H9 (cell line): ENCODE measurements around the gene SRD5A2. TPM values are rescaled to one million over a fixed set of nuclear protein-coding genes. Genes with fewer than 3 reads are reported as not detected.

Source experiments
- DNase-seq: peaks from one replicate; pipeline ENCODE4 v3.0.0-alpha.2; 2017
- H2AFZ ChIP-seq: one replicate; pipeline ENCODE4 v1.6.1; 2013; ENCODE audit warnings: mild to moderate bottlenecking, low read length, control low read depth, moderate library complexity
- H2AK5ac ChIP-seq: 2 replicates; pipeline ENCODE4 v1.6.1; 2013; ENCODE audit warnings: low read length, control low read depth, mixed read lengths; ENCODE audit not compliant: insufficient read length
- H2BK120ac ChIP-seq: one replicate; pipeline ENCODE4 v1.6.1; 2013; ENCODE audit warnings: low read depth, mild to moderate bottlenecking, low read length, control low read depth, inconsistent platforms; ENCODE audit not compliant: poor library complexity, severe bottlenecking
- H2BK12ac ChIP-seq: 2 replicates; pipeline ENCODE4 v1.6.1; 2013; ENCODE audit warnings: low read length, control low read depth, mixed read lengths, low read depth; ENCODE audit not compliant: insufficient read length
- H2BK15ac ChIP-seq: 2 replicates; pipeline ENCODE4 v1.6.1; 2013; ENCODE audit warnings: low read depth, low read length, control low read depth
- H2BK20ac ChIP-seq: one replicate; pipeline ENCODE4 v1.6.1; 2013; ENCODE audit warnings: low read depth, mild to moderate bottlenecking, low read length, control low read depth, inconsistent platforms; ENCODE audit not compliant: poor library complexity, severe bottlenecking
- H2BK5ac ChIP-seq: 2 replicates; pipeline ENCODE4 v1.6.1; 2013; ENCODE audit warnings: low read length, control low read depth, mixed read lengths; ENCODE audit not compliant: insufficient read length
- H3K14ac ChIP-seq: 2 replicates; pipeline ENCODE4 v1.6.1; 2013; ENCODE audit warnings: low read length, control low read depth; ENCODE audit not compliant: insufficient read depth
- H3K18ac ChIP-seq: 2 replicates; pipeline ENCODE4 v1.6.1; 2013; ENCODE audit warnings: low read depth, mild to moderate bottlenecking, mixed read lengths, low read length, control low read depth; ENCODE audit not compliant: insufficient read length
- H3K23ac ChIP-seq: 2 replicates; pipeline ENCODE4 v1.6.1; 2013; ENCODE audit warnings: low read length, control low read depth, mixed read lengths, low read depth; ENCODE audit not compliant: insufficient read length
- H3K23me2 ChIP-seq: 2 replicates; pipeline ENCODE4 v1.6.1; 2013; ENCODE audit warnings: low read depth, mild to moderate bottlenecking, mixed read lengths, low read length, control low read depth; ENCODE audit not compliant: insufficient read length, poor library complexity, severe bottlenecking
- H3K27ac ChIP-seq: 2 replicates; pipeline ENCODE4 v1.5.1; 2013; ENCODE audit warnings: low read length, control low read depth, mixed read lengths, low read depth; ENCODE audit not compliant: insufficient read length
- H3K27me3 ChIP-seq: 2 replicates; pipeline ENCODE4 v1.6.1; 2013; ENCODE audit warnings: low read length, control low read depth, inconsistent platforms; ENCODE audit not compliant: insufficient read depth
- H3K4ac ChIP-seq: 2 replicates; pipeline ENCODE4 v1.6.1; 2013; ENCODE audit warnings: low read depth, mild to moderate bottlenecking, control low read depth, inconsistent platforms, low read length, moderate library complexity
- H3K4me1 ChIP-seq: 2 replicates; pipeline ENCODE4 v1.6.1; 2013; ENCODE audit warnings: low read length, control low read depth, inconsistent platforms; ENCODE audit not compliant: insufficient read depth
- H3K4me2 ChIP-seq: 2 replicates; pipeline ENCODE4 v1.6.1; 2013; ENCODE audit warnings: low read length, control low read depth, mixed read lengths; ENCODE audit not compliant: insufficient read length, insufficient read depth
- H3K56ac ChIP-seq: 2 replicates; pipeline ENCODE4 v1.6.1; 2013; ENCODE audit warnings: low read depth, mild to moderate bottlenecking, mixed read lengths, low read length, control low read depth; ENCODE audit not compliant: insufficient read length
- H3K79me1 ChIP-seq: 2 replicates; pipeline ENCODE4 v1.6.1; 2013; ENCODE audit warnings: low read depth, mild to moderate bottlenecking, moderate library complexity, low read length, control low read depth, inconsistent platforms; ENCODE audit not compliant: insufficient read depth, poor library complexity, severe bottlenecking
- H3K79me2 ChIP-seq: 2 replicates; pipeline ENCODE4 v1.6.1; 2013; ENCODE audit warnings: low read length, control low read depth, inconsistent platforms; ENCODE audit not compliant: insufficient read depth
- H3K9ac ChIP-seq: 2 replicates; pipeline ENCODE4 v1.6.1; 2013; ENCODE audit warnings: low read length, control low read depth, mixed read lengths; ENCODE audit not compliant: insufficient read length; ENCODE audit errors: extremely low read depth
- H3K9me3 ChIP-seq: one replicate; pipeline ENCODE4 v1.6.1; 2013; ENCODE audit warnings: low read depth, low read length, inconsistent platforms; ENCODE audit not compliant: control insufficient read depth
- H3T11ph ChIP-seq: one replicate; pipeline ENCODE4 v1.6.1; 2013; ENCODE audit warnings: mild to moderate bottlenecking, low read length, control low read depth, inconsistent platforms
- H4K20me1 ChIP-seq: one replicate; pipeline ENCODE4 v1.6.1; 2013; ENCODE audit not compliant: control insufficient read depth, insufficient read length, insufficient read depth
- H4K5ac ChIP-seq: 2 replicates; pipeline ENCODE4 v1.6.1; 2013; ENCODE audit warnings: low read depth, mild to moderate bottlenecking, mixed read lengths, low read length, control low read depth; ENCODE audit not compliant: insufficient read length
- H4K8ac ChIP-seq: replicated peaks from 2 replicates; pipeline ENCODE4 v1.6.1; 2013; ENCODE audit warnings: low read length, control low read depth, mixed read lengths, low read depth; ENCODE audit not compliant: insufficient read length
- H4K91ac ChIP-seq: 2 replicates; pipeline ENCODE4 v1.6.1; 2013; ENCODE audit warnings: low read depth, mild to moderate bottlenecking, moderate library complexity, mixed read lengths, low read length, control low read depth; ENCODE audit not compliant: insufficient read length
- H3K27ac Mint-ChIP-seq, 3 experiments: 2 replicates in 2 of 3; 3 replicates in 1 of 3; pipeline ENCODE4 v1.8.0; 2020 to 2021; ENCODE audit warnings: mixed read lengths in 3 of 3, mild to moderate bottlenecking in 1 of 3, moderate library complexity in 1 of 3
- H3K27me3 Mint-ChIP-seq: 2 replicates; pipeline ENCODE4 v1.8.0; 2021; ENCODE audit warnings: low read depth, mild to moderate bottlenecking, moderate library complexity, mixed read lengths
- H3K36me3 Mint-ChIP-seq, 3 experiments: 2 replicates in 2 of 3; 3 replicates in 1 of 3; pipeline ENCODE4 v1.8.0; 2020 to 2021; ENCODE audit warnings: low read depth in 3 of 3, mixed read lengths in 3 of 3; ENCODE audit not compliant: insufficient read depth in 1 of 3
- H3K4me1 Mint-ChIP-seq, 2 experiments: 2 replicates each; pipeline ENCODE4 v1.8.0; 2020; ENCODE audit warnings: mixed read lengths in 2 of 2
- H3K4me3 Mint-ChIP-seq, 2 experiments: 2 replicates in 1 of 2; 3 replicates in 1 of 2; pipeline ENCODE4 v1.8.0; 2020 to 2021; ENCODE audit warnings: mild to moderate bottlenecking in 2 of 2, mixed read lengths in 2 of 2, moderate library complexity in 1 of 2
- H3K9me3 Mint-ChIP-seq, 2 experiments: 2 replicates in 1 of 2; 3 replicates in 1 of 2; pipeline ENCODE4 v1.8.0; 2020; ENCODE audit warnings: mild to moderate bottlenecking in 2 of 2, mixed read lengths in 2 of 2, moderate library complexity in 1 of 2
- WGBS: extraction: QIAGEN DNeasy Blood & Tissue Kit; methylation state at CpG from one replicate; pipeline ENCODE4 v1.1.7; 2013; ENCODE audit warnings: missing lambda C conversion rate, low lambda C conversion rate, mixed read lengths; ENCODE audit not compliant: insufficient read length; ENCODE audit errors: extremely low coverage; 5-methylcytosine and 5-hydroxymethylcytosine counted together
- total RNA-seq: library from RNA; stranded (reverse); gene quantifications from 2 replicates; pipeline ENCODE4 v1.2.1, GENCODE V29; 2021
- TF ChIP-seq, protein P1 (sequence below): fragments of 200-600 bp; sonication (generic); conservative IDR thresholded peaks from 3 replicates; pipeline ENCODE4 v1.8.0; 2021; ENCODE audit warnings: antibody characterized with exemption, mild to moderate bottlenecking

The SRD5A2 gene
- total RNA-seq, 1 experiment from 2014 or later: not detected

- Histone ChIP-seq H3K9me3 (no peaks in the 10 kb centered on the region), H3K4me2 (no peak overlapping the region), H2BK12ac (no peak overlapping the region), H3K4me1 (no peaks in the 10 kb centered on the region), H3K27me3 (no peaks in the 10 kb centered on the region), H3K79me2 (no peaks in the 10 kb centered on the region), H2BK5ac (no peak overlapping the region), H2BK120ac (no peak overlapping the region), H3K56ac (no peak overlapping the region), H3K18ac (no peak overlapping the region), H3K79me1 (no peaks in the 10 kb centered on the region), H4K20me1 (no peaks in the 10 kb centered on the region), H3K4ac (no peak overlapping the region), H3K23ac (no peak overlapping the region), H2BK20ac (no peak overlapping the region), H3K23me2 (no peaks in the 10 kb centered on the region), H3K14ac (no peak overlapping the region), H2BK15ac (no peak overlapping the region), H4K5ac (no peak overlapping the region), H3T11ph (no peak overlapping the region), H4K91ac (no peak overlapping the region), H2AK5ac (no peak overlapping the region), H4K8ac (no peak overlapping the region), H3K9ac (no peak overlapping the region), H2AFZ (peak overlapping the region; percentile 54), H3K27ac (no peak overlapping the region)
- Mint-ChIP-seq H3K27me3 (no peaks in the 10 kb centered on the region; the same call in 1 of the 2 replicates), H3K4me3 (no peak overlapping the region), H3K36me3 (peaks cover 0 to under 1% (median 0%) of the 10 kb centered on the region in 3 experiments; a peak in 2 of 7 replicates), H3K4me1 (0 out of 4 replicates have a peak, but pooled peaks cover 0 to 2% of the 10 kb centered on the region in 2 experiments), H3K27ac (no peak overlapping the region), H3K9me3 (peaks cover 0 to 5% of the 10 kb centered on the region in 2 experiments; a peak in 4 of 5 replicates)
- TF ChIP-seq, protein P1, sequence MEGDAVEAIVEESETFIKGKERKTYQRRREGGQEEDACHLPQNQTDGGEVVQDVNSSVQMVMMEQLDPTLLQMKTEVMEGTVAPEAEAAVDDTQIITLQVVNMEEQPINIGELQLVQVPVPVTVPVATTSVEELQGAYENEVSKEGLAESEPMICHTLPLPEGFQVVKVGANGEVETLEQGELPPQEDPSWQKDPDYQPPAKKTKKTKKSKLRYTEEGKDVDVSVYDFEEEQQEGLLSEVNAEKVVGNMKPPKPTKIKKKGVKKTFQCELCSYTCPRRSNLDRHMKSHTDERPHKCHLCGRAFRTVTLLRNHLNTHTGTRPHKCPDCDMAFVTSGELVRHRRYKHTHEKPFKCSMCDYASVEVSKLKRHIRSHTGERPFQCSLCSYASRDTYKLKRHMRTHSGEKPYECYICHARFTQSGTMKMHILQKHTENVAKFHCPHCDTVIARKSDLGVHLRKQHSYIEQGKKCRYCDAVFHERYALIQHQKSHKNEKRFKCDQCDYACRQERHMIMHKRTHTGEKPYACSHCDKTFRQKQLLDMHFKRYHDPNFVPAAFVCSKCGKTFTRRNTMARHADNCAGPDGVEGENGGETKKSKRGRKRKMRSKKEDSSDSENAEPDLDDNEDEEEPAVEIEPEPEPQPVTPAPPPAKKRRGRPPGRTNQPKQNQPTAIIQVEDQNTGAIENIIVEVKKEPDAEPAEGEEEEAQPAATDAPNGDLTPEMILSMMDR: peak; percentile 87
- no CpG with 5 or more reads among the region's 8 CpGs for WGBS
- DNase-seq: peak; percentile 37
These were observed 56.8 kb downstream of the SRD5A2 start for GRCh38 chr2:31523871-31524492.
